NCI-H1105 treated with DMSO at 0.1 percent for 48 hours (cell line): ENCODE results near the gene DTNA.
"Not testable (repeated sequence)": the region's sequence is repeated elsewhere in the genome, so short reads cannot be mapped to it uniquely, and the experiment has no call there.

Experiments
- DNase-seq: peaks from one replicate; lab custom pipeline; 2025; lab: John Stamatoyannopoulos, UW

The DTNA gene

GRCh38 chr18:34725737-34726136, 15.6 kb downstream of the DTNA start:
- not testable (repeated sequence) for DNase-seq

- DNase-seq: no peak
Observed at GRCh38 chr18:34726286-34727004, 16.3 kb downstream of the DTNA start.

GRCh38 chr18:34729264-34729663, 19.2 kb downstream of the DTNA start:
- DNase-seq: peak; percentile 56

- no peak for DNase-seq
Observed at GRCh38 chr18:34729740-34730355, 19.8 kb downstream of the DTNA start.

- no peak for DNase-seq
Observed at GRCh38 chr18:34730774-34731173, 20.7 kb downstream of the DTNA start.

- no peak for DNase-seq
Observed at GRCh38 chr18:34734056-34734455, 24.0 kb downstream of the DTNA start.

GRCh38 chr18:34734526-34734925, 24.4 kb downstream of the DTNA start:
- not testable (repeated sequence) for DNase-seq

- no peak for DNase-seq
Observed at GRCh38 chr18:34738175-34738894, 28.2 kb downstream of the DTNA start.

GRCh38 chr18:34740101-34740500, 30.0 kb downstream of the DTNA start:
- DNase-seq: peak; percentile 11

- DNase-seq: no peak
Observed at GRCh38 chr18:34740724-34741123, 30.6 kb downstream of the DTNA start.

GRCh38 chr18:34741401-34741800, 31.3 kb downstream of the DTNA start:
- no peak for DNase-seq

- DNase-seq: no peak
Observed at GRCh38 chr18:34742891-34743341, 32.8 kb downstream of the DTNA start.

- no peak for DNase-seq
Observed at GRCh38 chr18:34744569-34744968, 34.5 kb downstream of the DTNA start.

GRCh38 chr18:34746614-34747013, 36.5 kb downstream of the DTNA start:
- DNase-seq: no peak

GRCh38 chr18:34749721-34750120, 39.6 kb downstream of the DTNA start:
- no peak for DNase-seq

- DNase-seq: no peak
Observed at GRCh38 chr18:34752056-34752455, 42.0 kb downstream of the DTNA start.

- no peak for DNase-seq
Observed at GRCh38 chr18:34754300-34754699, 44.2 kb downstream of the DTNA start.

GRCh38 chr18:34757666-34758065, 47.6 kb downstream of the DTNA start:
- no peak for DNase-seq

GRCh38 chr18:34758378-34758948, 48.4 kb downstream of the DTNA start:
- no peak for DNase-seq

GRCh38 chr18:34760444-34760843, 50.3 kb downstream of the DTNA start:
- DNase-seq: peak; percentile 95

GRCh38 chr18:34764451-34764850, 54.4 kb downstream of the DTNA start:
- DNase-seq: no peak

GRCh38 chr18:34767601-34768027, 57.5 kb downstream of the DTNA start:
- no peak for DNase-seq

- DNase-seq: no peak
Observed at GRCh38 chr18:34771958-34772357, 61.9 kb downstream of the DTNA start.
